Testis (tissue), 3 donors: ENCODE data around the gene TFEC. TPM values are rescaled to one million over a fixed set of nuclear protein-coding genes. Genes with fewer than 3 reads are reported as not detected.

ENCODE experiments used
- DNase-seq: peaks from one replicate; pipeline ENCODE4 v3.0.0-alpha.2; 2019
- H3K27ac ChIP-seq, 2 donors: fragments of 200-600 bp; sonication (generic); one replicate each; pipeline ENCODE4 v1.5.1; 2019
- H3K27me3 ChIP-seq: fragments of 200-600 bp; sonication (generic); one replicate; pipeline ENCODE4 v1.5.1; 2019
- H3K36me3 ChIP-seq: fragments of 200-600 bp; sonication (generic); one replicate; pipeline ENCODE4 v1.5.1; 2017; ENCODE audit warnings: low read depth; ENCODE audit errors: missing control alignments
- H3K4me1 ChIP-seq: fragments of 200-600 bp; sonication (generic); one replicate; pipeline ENCODE4 v1.5.1; 2019
- H3K4me3 ChIP-seq, 2 donors: fragments of 200-600 bp; sonication (generic); one replicate each; pipeline ENCODE4 v1.5.1; 2017 to 2019
- H3K9me3 ChIP-seq: fragments of 200-600 bp; sonication (generic); one replicate; pipeline ENCODE4 v1.5.1; 2017
- CTCF ChIP-seq, 3 experiments: fragments of 450-650 bp in 2 of 3; fragments of 200-600 bp in 1 of 3; sonication (generic) in 1 of 3; IDR thresholded peaks; one replicate each; pipeline ENCODE4 v1.5.1; 2016 to 2019; ENCODE audit warnings: antibody characterized with exemption in 3 of 3, mild to moderate bottlenecking in 2 of 3, moderate library complexity in 1 of 3
- POLR2A ChIP-seq: fragments of 450-650 bp; IDR thresholded peaks from one replicate; pipeline ENCODE4 v1.6.1; 2017; ENCODE audit warnings: antibody characterized with exemption, mild to moderate bottlenecking, moderate library complexity
- WGBS, 2 donors: methylation state at CpG; one replicate each; pipeline ENCODE4 v1.1.5; 2018; 5-methylcytosine and 5-hydroxymethylcytosine counted together
- intact Hi-C: fragments of 100-400 bp; cut with DNase I; formaldehyde crosslinking; loops from one replicate; pipeline ENCODE4 v1.15.1; 2023; ENCODE audit warnings: low total_unique reads
- polyA plus RNA-seq: library from polyadenylated mRNA; stranded (reverse); fragments of 350-450 nt; fragmentation: Illumina TruSeq; extraction: RNeasy Lipid Tissue Mini Kit (QIAGEN cat#74804); gene quantifications from one replicate; pipeline ENCODE4 v1.2.3, GENCODE V29; 2014; ENCODE audit warnings: low read depth, low replicate concordance; ENCODE audit not compliant: insufficient read depth
- total RNA-seq, 2 donors: library from RNA; depleted of rRNA; stranded (reverse); fragments of >200 nt; gene quantifications; one replicate each; pipeline ENCODE4 v1.2.3, GENCODE V29; 2016

The TFEC gene
- total and polyA plus RNA-seq, 3 donors from 2014 or later = 1.8 to 4.1 (median 2.6) TPM

GRCh38 chr7:115980159-115980558 is 50.4 kb downstream of the TFEC start:
- H3K9me3 ChIP-seq = no peaks in the 10 kb centered on the region
- H3K4me1 ChIP-seq = no peaks in the 10 kb centered on the region
- no peak for DNase-seq
- TF ChIP-seq POLR2A (no peak), CTCF (IDR thresholded peaks at IDR 0.05) (no peak)
- intact Hi-C loops = no loop called here
- no peaks in the 10 kb centered on the region for H3K36me3 ChIP-seq
- H3K27me3 ChIP-seq = no peaks in the 10 kb centered on the region
- no peak overlapping the region for H3K27ac ChIP-seq
- no peak overlapping the region for H3K4me3 ChIP-seq

- intact Hi-C loops = no loop called here
- Histone ChIP-seq H3K27ac (no peak overlapping the region), H3K4me1 (no peaks in the 10 kb centered on the region), H3K36me3 (no peaks in the 10 kb centered on the region), H3K4me3 (no peak overlapping the region), H3K9me3 (no peaks in the 10 kb centered on the region), H3K27me3 (no peaks in the 10 kb centered on the region)
- DNase-seq = no peak
- TF ChIP-seq POLR2A (no peak), CTCF (IDR thresholded peaks at IDR 0.05) (no peak)
- WGBS, 2 donors = 84 to 89% methylated on average over 3 of the region's 3 CpGs
These were observed 53.9 kb downstream of the TFEC start for GRCh38 chr7:115976651-115977050.

- H3K27ac ChIP-seq = no peak overlapping the region
- no peaks in the 10 kb centered on the region for H3K4me1 ChIP-seq
- H3K36me3 ChIP-seq = no peaks in the 10 kb centered on the region
- WGBS, 2 donors = 72 to 87% methylated on average over 5 of the region's 5 CpGs
- H3K9me3 ChIP-seq = no peaks in the 10 kb centered on the region
- H3K4me3 ChIP-seq = no peak overlapping the region
- no peaks in the 10 kb centered on the region for H3K27me3 ChIP-seq
- TF ChIP-seq POLR2A = no peak
- TF ChIP-seq CTCF (IDR thresholded peaks at IDR 0.05) = no peak
- intact Hi-C loops = no loop called here
- DNase-seq = no peak
These were observed 54.8 kb downstream of the TFEC start for GRCh38 chr7:115975766-115976165.

GRCh38 chr7:115973406-115973805 is 57.2 kb downstream of the TFEC start:
- WGBS, 2 donors = 78 to 84% methylated on average over 3 of the region's 3 CpGs
- H3K4me3 ChIP-seq = no peak overlapping the region
- H3K36me3 ChIP-seq = no peaks in the 10 kb centered on the region
- no peaks in the 10 kb centered on the region for H3K9me3 ChIP-seq
- no peak for DNase-seq
- H3K27me3 ChIP-seq = no peaks in the 10 kb centered on the region
- no peak overlapping the region for H3K27ac ChIP-seq
- no peaks in the 10 kb centered on the region for H3K4me1 ChIP-seq
- no peak for TF ChIP-seq CTCF (IDR thresholded peaks at IDR 0.05)
- no peak for TF ChIP-seq POLR2A
- intact Hi-C loops = no loop called here

- TF ChIP-seq CTCF (IDR thresholded peaks at IDR 0.05) (no peak), POLR2A (no peak)
- no peaks in the 10 kb centered on the region for H3K36me3 ChIP-seq
- no peaks in the 10 kb centered on the region for H3K27me3 ChIP-seq
- H3K9me3 ChIP-seq = no peaks in the 10 kb centered on the region
- H3K27ac ChIP-seq = no peak overlapping the region
- H3K4me3 ChIP-seq = no peak overlapping the region
- no peaks in the 10 kb centered on the region for H3K4me1 ChIP-seq
- intact Hi-C loops = no loop called here
- no peak for DNase-seq
These were observed 59.1 kb downstream of the TFEC start for GRCh38 chr7:115971506-115971905.
